ENCODE measurements around the gene CREBBP.

The CREBBP gene

DNA sequence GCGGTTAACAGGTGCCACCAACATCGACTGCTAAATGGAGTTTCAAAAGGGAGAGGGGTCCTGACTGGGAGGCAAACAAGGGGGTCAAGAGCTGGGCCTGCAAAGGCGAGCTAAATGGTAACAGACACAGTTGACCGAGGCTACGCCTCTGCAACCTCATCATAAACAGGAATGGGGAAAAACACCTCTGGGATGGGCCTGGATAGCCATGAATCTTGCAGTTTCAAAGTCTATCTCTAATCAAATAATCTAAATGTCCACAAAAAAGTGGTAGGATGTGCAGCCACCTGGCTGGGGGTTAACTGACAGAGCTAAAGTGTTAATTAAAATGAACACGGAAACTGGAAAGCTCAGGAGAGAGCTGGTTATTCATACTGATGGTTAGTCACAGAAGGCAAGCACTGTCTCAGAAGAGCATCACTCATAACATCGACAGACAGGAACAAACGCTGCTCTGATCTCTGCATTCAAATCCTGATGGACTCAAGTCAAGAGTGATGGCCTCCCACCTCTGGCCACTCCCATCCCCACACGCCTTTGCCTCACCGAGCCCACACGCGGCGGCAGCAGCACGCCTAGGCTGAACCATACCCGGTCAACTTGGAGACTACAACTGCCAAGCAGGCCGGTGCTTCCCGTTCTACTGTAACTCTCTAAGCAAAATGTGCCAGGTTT, 56.3 kb downstream of the CREBBP start:
- Histone ChIP-seq H3K27me3 (replicated peaks; ENCODE audit: control insufficient read depth, insufficient read depth, low read length) (no peaks in the 10 kb centered on the region), H3K36me3 (ENCODE audit: control insufficient read depth, insufficient read depth, low read length) (no peaks in the 10 kb centered on the region), H3K4me3 (replicated peaks; ENCODE audit: low read depth, low read length) (no peak overlapping the region)
- no peak for DNase-seq (ENCODE audit: extremely low read depth, insufficient read length)
- TF ChIP-seq, protein P1, sequence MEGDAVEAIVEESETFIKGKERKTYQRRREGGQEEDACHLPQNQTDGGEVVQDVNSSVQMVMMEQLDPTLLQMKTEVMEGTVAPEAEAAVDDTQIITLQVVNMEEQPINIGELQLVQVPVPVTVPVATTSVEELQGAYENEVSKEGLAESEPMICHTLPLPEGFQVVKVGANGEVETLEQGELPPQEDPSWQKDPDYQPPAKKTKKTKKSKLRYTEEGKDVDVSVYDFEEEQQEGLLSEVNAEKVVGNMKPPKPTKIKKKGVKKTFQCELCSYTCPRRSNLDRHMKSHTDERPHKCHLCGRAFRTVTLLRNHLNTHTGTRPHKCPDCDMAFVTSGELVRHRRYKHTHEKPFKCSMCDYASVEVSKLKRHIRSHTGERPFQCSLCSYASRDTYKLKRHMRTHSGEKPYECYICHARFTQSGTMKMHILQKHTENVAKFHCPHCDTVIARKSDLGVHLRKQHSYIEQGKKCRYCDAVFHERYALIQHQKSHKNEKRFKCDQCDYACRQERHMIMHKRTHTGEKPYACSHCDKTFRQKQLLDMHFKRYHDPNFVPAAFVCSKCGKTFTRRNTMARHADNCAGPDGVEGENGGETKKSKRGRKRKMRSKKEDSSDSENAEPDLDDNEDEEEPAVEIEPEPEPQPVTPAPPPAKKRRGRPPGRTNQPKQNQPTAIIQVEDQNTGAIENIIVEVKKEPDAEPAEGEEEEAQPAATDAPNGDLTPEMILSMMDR (IDR thresholded peaks at IDR 0.05; ENCODE audit: insufficient read depth, low read length, poor library complexity, severe bottlenecking), result no peak

DNA sequence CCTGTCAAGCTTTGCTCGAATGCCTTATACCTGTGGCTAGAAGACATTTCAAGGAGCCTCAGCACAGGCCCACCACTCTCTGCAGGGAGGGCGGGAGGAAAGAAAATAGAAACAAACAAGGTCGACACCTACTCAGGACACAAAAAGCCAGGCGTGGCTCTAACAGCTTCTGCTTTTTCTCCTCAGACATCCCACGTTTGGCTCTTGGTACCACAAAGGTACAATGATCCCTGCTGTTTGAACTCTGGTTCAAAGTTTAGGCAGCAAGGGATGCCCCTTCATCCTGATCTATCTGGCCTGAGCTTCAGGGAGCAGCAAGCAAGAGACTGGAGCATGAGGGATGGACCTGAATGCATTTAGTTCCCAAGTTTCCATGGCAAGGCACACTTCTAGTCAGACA, 57.1 kb downstream of the CREBBP start:
- TF ChIP-seq, protein P1 (IDR thresholded peaks at IDR 0.05; ENCODE audit: insufficient read depth, low read length, poor library complexity, severe bottlenecking), result no peak
- Histone ChIP-seq H3K27me3 (replicated peaks; ENCODE audit: control insufficient read depth, insufficient read depth, low read length) (no peaks in the 10 kb centered on the region), H3K4me3 (replicated peaks; ENCODE audit: low read depth, low read length) (no peak overlapping the region), H3K36me3 (ENCODE audit: control insufficient read depth, insufficient read depth, low read length) (no peaks in the 10 kb centered on the region)
- no peak for DNase-seq (ENCODE audit: extremely low read depth, insufficient read length)

DNA sequence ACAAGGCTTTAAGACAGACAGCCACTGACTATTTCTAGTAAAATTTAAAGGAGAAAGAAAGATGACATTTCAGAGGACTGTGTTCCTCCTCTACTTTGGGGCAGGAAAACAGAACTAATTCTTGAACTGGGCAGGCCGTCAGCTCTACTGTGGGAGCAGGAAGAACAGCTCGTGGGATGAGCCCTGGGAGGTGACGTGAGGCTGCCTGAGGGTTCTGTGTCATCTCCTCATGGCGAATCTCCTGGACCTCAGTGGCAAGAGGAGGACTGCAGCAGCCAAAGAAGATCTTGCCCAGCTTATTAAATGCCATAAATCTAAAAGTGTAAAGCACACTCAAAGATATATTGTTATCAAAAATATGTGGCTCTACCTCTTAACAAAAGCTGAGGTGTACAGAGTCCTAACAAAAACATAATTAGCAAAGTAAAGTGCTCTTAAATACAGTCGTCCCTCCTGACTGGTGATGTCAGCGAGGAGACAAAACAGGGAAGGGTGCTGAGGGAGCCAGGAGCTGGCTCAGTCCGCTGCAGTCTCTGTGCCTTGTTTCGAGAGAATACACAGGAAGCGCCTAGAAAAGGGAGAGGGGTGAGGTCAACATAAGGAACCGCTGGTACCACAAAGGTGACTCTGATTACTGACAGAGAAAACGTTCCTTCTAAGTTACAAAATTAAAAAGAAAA, 58.0 kb downstream of the CREBBP start:
- no peak overlapping the region for H3K4me3 ChIP-seq (replicated peaks; ENCODE audit: low read depth, low read length)
- no peaks in the 10 kb centered on the region for H3K36me3 ChIP-seq (ENCODE audit: control insufficient read depth, insufficient read depth, low read length)
- DNase-seq (ENCODE audit: extremely low read depth, insufficient read length), result no peak
- TF ChIP-seq, protein P1 (IDR thresholded peaks at IDR 0.05; ENCODE audit: insufficient read depth, low read length, poor library complexity, severe bottlenecking), result no peak
- no peaks in the 10 kb centered on the region for H3K27me3 ChIP-seq (replicated peaks; ENCODE audit: control insufficient read depth, insufficient read depth, low read length)

DNA sequence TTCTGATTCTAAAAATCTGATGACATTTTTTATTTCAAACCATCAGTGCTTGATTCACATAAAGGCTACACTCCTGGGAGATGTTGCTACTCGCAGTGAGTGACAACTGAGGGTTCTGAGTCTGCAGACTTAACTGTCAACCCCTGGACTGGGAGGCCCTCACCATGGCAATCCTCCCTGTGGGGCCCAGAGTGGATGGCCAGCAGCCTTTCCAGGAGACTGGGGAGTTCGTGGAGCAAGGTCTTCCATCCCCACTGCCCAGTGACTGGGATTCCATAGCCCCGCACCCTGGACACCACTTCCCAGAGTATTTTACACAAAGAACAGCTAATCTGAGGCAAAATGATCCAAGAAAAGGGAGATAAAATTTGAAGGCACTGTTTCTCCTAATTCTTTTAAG, 59.3 kb downstream of the CREBBP start:
- DNase-seq (ENCODE audit: extremely low read depth, insufficient read length), result no peak
- no peaks in the 10 kb centered on the region for H3K36me3 ChIP-seq (ENCODE audit: control insufficient read depth, insufficient read depth, low read length)
- TF ChIP-seq, protein P1 (IDR thresholded peaks at IDR 0.05; ENCODE audit: insufficient read depth, low read length, poor library complexity, severe bottlenecking), result no peak
- H3K4me3 ChIP-seq (replicated peaks; ENCODE audit: low read depth, low read length), result no peak overlapping the region
- H3K27me3 ChIP-seq (replicated peaks; ENCODE audit: control insufficient read depth, insufficient read depth, low read length), result no peaks in the 10 kb centered on the region

DNA sequence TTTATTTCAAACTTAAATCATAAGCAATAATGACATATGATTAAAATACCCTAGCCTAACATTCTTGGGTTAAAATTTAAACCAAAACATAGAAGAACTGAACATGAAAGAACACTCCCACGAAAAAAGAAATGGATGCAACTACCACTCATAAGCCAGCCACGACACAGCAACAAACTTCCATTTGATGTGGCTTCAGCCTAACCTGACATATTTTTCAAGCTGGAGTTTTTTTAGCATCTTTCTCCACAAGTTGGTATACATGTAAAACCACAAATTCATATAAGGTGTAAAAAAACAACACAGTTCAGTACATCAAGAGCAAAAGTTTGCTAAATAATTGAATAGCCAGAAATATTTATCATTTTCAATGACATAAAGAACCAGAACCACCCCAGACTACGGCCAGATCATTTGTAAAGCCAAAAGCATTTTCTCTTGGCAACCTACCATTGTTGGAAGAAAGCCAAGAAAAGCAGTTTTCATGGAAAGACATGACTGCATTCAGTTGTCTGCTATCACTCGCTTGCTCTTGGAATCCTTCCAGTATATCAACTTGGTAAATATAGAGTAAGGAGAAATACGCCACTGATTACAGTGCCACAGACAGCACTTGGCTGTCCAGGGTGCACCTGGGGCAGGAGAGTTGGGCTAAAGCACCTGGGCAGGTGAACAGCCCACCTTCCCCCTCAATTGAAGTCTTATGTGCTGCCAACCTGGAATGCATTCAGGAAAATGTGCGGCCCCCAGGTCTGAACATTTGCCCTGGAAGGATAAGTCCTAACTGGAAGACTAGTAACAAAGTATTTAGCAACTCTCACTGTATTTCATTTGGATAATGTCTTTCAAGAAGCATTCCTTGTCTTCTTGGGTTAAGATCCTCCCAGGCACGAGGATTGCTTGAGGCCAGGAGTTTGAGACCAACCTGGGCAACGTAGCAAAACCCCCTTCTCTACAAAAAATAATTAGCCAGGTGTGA, 60.5 kb downstream of the CREBBP start:
- TF ChIP-seq, protein P1 (IDR thresholded peaks at IDR 0.05; ENCODE audit: insufficient read depth, low read length, poor library complexity, severe bottlenecking), result no peak
- Histone ChIP-seq H3K36me3 (ENCODE audit: control insufficient read depth, insufficient read depth, low read length) (no peaks in the 10 kb centered on the region), H3K4me3 (replicated peaks; ENCODE audit: low read depth, low read length) (no peak overlapping the region), H3K27me3 (replicated peaks; ENCODE audit: control insufficient read depth, insufficient read depth, low read length) (no peaks in the 10 kb centered on the region)
- DNase-seq (ENCODE audit: extremely low read depth, insufficient read length), result no peak

Measured in GM06990 (cell line).